Hair follicle dermal papilla cell (primary cell): ENCODE data around the gene TNFRSF13B. TPM values are rescaled to one million over a fixed set of nuclear protein-coding genes. Genes with fewer than 3 reads are reported as not detected.

Experiments
- small RNA-seq: library from RNA; depleted of rRNA; stranded (forward); fragments of <200 nt; gene quantifications from one replicate; pipeline ENCODE3, GENCODE V24; 2012
- total RNA-seq: library from RNA; depleted of rRNA; stranded (reverse); fragments of >200 nt; gene quantifications from 2 replicates; pipeline ENCODE4 v1.2.3, GENCODE V29; 2012

Gene TNFRSF13B
- total RNA-seq, result not detected in 2 replicates

GRCh38 chr17:16971458-16972338 is at the start of gene TNFRSF13B:
Gene TNFRSF13B (minus strand): TSS chr17:16972118. CDS start chr17:16972075, 43 bp downstream.

Small RNA genes within 50 kb of the gene (small RNA-seq; reads per million reads assigned to genes)
- not detected for gene AL353996.1

Other genes starting within 250 kb of the TNFRSF13B start
- 121 and 125 TPM in 2 replicates for gene MPRIP, start 70.3 kb upstream of the TNFRSF13B start, total RNA-seq
- 4.5 and 5.0 TPM in 2 replicates for gene PLD6, start 234.2 kb upstream of the TNFRSF13B start, total RNA-seq